ENCODE results near the gene CXCL10.
"Not testable (repeated sequence)": the region's sequence is repeated elsewhere in the genome, so short reads cannot be mapped to it uniquely, and the experiment has no call there.

The CXCL10 gene

GRCh38 chr4:76044686-76045085 is 21.4 kb upstream of the CXCL10 start:
- H3K9me3 Mint-ChIP-seq; H3K27ac Mint-ChIP-seq; H3K4me3 Mint-ChIP-seq; H3K36me3 Mint-ChIP-seq (ENCODE audit: low read depth); H3K27me3 Mint-ChIP-seq: not testable (repeated sequence)
- H3K4me1 Mint-ChIP-seq (ENCODE audit: low read depth) = peaks cover 14% of the 10 kb centered on the region

- H3K27me3 Mint-ChIP-seq; H3K4me3 Mint-ChIP-seq; H3K9me3 Mint-ChIP-seq; H3K27ac Mint-ChIP-seq; H3K36me3 Mint-ChIP-seq (ENCODE audit: low read depth): not testable (repeated sequence)
- peaks cover 14% of the 10 kb centered on the region for H3K4me1 Mint-ChIP-seq (ENCODE audit: low read depth)
Observed at GRCh38 chr4:76043306-76043705, 20.0 kb upstream of the CXCL10 start.

GRCh38 chr4:76042241-76042998 is 19.1 kb upstream of the CXCL10 start:
- not testable (repeated sequence) for H3K27me3 Mint-ChIP-seq; H3K9me3 Mint-ChIP-seq; H3K36me3 Mint-ChIP-seq (ENCODE audit: low read depth)
- peaks cover 14% of the 10 kb centered on the region for H3K4me1 Mint-ChIP-seq (ENCODE audit: low read depth)
- H3K4me3 Mint-ChIP-seq = peak overlapping the region; percentile 65
- peak overlapping the region; percentile 76 for H3K27ac Mint-ChIP-seq

GRCh38 chr4:76036855-76037254 is 13.6 kb upstream of the CXCL10 start:
- H3K4me3 Mint-ChIP-seq = no peak overlapping the region
- H3K36me3 Mint-ChIP-seq (ENCODE audit: low read depth) = no peaks in the 10 kb centered on the region
- peaks cover 8% of the 10 kb centered on the region for H3K27me3 Mint-ChIP-seq
- no peak overlapping the region for H3K27ac Mint-ChIP-seq
- H3K4me1 Mint-ChIP-seq (ENCODE audit: low read depth) = peaks cover 15% of the 10 kb centered on the region
- no peaks in the 10 kb centered on the region for H3K9me3 Mint-ChIP-seq

GRCh38 chr4:76035799-76036380 is 12.6 kb upstream of the CXCL10 start, which contains the start of gene CXCL11:
CXCL11 (minus strand) TSS chr4:76036070; CDS start chr4:76035987, 83 bp downstream.
- peaks cover 11% of the 10 kb centered on the region for H3K4me1 Mint-ChIP-seq (ENCODE audit: low read depth)
- peaks cover 8% of the 10 kb centered on the region for H3K27me3 Mint-ChIP-seq
- H3K9me3 Mint-ChIP-seq = no peaks in the 10 kb centered on the region
- H3K27ac Mint-ChIP-seq = no peak within 1 kb of the TSS
- no peak within 1 kb of the TSS for H3K4me3 Mint-ChIP-seq
- no peaks in the 10 kb centered on the region for H3K36me3 Mint-ChIP-seq (ENCODE audit: low read depth)

DNA sequence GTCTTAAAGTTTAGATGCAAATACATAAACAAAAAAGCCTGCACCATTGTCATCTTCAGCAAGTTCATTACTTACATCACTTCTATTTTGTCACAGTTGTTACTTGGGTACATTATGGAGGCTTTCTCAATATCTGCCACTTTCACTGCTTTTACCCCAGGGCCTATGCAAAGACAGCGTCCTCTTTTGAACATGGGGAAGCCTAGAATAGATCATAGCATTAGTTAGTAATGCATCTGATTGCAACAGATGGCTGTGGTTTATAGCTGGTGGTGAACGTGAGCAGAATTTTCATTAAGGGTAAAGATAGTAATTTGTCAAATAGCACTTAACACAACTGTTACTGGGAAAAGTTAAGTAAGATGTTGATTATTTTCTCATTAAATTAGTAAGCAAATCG is 11.8 kb upstream of the CXCL10 start:
- Mint-ChIP-seq H3K4me3 (no peak overlapping the region), H3K4me1 (ENCODE audit: low read depth) (peaks cover 11% of the 10 kb centered on the region), H3K36me3 (ENCODE audit: low read depth) (no peaks in the 10 kb centered on the region), H3K27me3 (peaks cover 8% of the 10 kb centered on the region), H3K27ac (no peak overlapping the region), H3K9me3 (no peaks in the 10 kb centered on the region)

DNA sequence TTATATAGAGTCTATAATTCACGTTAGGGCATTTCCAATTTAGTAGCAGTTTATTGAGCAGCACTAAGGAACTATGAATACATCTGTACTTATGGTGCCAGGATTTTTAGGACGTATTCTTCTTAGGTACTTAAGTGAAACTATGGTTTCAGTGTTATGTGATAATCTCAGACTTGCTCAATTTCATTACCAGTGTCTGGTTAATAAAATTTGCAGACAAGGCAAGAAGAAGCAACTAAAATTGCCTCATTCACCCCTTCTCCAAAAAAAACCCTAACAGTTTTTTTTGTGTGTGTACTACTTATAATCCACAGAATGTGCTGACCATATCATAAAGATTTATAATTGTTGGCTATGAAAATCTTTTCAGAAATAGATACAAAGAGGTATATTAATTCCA is 6.0 kb upstream of the CXCL10 start:
- peaks cover 15% of the 10 kb centered on the region for H3K27me3 Mint-ChIP-seq
- H3K27ac Mint-ChIP-seq = no peak overlapping the region
- H3K4me3 Mint-ChIP-seq = no peak overlapping the region
- H3K4me1 Mint-ChIP-seq (ENCODE audit: low read depth) = peaks cover 27% of the 10 kb centered on the region
- no peaks in the 10 kb centered on the region for H3K9me3 Mint-ChIP-seq
- H3K36me3 Mint-ChIP-seq (ENCODE audit: low read depth) = no peaks in the 10 kb centered on the region

DNA sequence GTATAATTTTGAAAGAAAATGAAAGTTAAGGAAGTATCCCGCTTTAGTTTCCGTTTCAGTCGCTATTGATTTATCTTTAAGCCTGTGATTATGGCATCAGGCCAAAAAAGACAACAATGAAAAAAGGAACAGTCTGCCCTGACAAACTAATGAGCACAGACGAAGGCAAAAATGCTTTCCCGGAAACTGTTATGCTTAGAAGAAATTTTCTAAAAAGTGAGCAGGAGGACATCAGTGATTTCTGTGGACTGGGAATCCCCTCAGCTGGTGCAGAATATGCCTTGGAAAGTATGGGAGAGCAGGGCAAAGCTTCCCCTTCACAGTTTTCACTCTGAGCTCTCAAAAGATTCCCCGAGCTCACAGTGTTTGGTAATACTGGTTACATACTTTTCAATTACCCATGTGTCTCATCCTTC is 5.1 kb upstream of the CXCL10 start:
- H3K4me3 Mint-ChIP-seq = peak overlapping the region; percentile 61
- H3K27me3 Mint-ChIP-seq = peaks cover 15% of the 10 kb centered on the region
- H3K9me3 Mint-ChIP-seq = no peaks in the 10 kb centered on the region
- peaks cover 35% of the 10 kb centered on the region for H3K4me1 Mint-ChIP-seq (ENCODE audit: low read depth)
- H3K27ac Mint-ChIP-seq = peak overlapping the region; percentile 70
- H3K36me3 Mint-ChIP-seq (ENCODE audit: low read depth) = no peaks in the 10 kb centered on the region

GRCh38 chr4:76024065-76024464 is 768 bp upstream of the CXCL10 start:
- H3K4me3 Mint-ChIP-seq = no peak overlapping the region
- H3K27me3 Mint-ChIP-seq = peaks cover 11% of the 10 kb centered on the region
- H3K9me3 Mint-ChIP-seq = no peaks in the 10 kb centered on the region
- H3K27ac Mint-ChIP-seq = peak overlapping the region; percentile 27
- H3K4me1 Mint-ChIP-seq (ENCODE audit: low read depth) = peaks cover 34% of the 10 kb centered on the region
- H3K36me3 Mint-ChIP-seq (ENCODE audit: low read depth) = no peaks in the 10 kb centered on the region

DNA sequence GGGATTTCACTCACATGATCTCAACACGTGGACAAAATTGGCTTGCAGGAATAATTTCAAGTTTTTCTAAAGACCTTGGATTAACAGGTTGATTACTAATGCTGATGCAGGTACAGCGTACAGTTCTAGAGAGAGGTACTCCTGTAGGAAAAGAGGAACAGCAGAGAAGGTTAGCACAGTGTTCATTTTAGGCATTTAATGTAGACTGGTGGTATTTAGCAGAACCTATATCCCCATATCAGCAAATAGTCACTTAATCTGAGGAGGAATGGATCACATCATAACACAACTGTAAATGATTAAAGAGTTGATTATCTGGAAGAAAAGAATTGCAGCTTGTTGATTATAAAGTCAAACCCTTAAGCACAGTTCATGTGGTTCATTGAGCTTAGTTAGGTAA is 620 bp downstream of the CXCL10 start:
- no peaks in the 10 kb centered on the region for H3K36me3 Mint-ChIP-seq (ENCODE audit: low read depth)
- H3K27ac Mint-ChIP-seq = no peak overlapping the region
- peaks cover 7% of the 10 kb centered on the region for H3K27me3 Mint-ChIP-seq
- peak overlapping the region; percentile 68 for H3K4me3 Mint-ChIP-seq
- H3K9me3 Mint-ChIP-seq = no peaks in the 10 kb centered on the region
- H3K4me1 Mint-ChIP-seq (ENCODE audit: low read depth) = peaks cover 22% of the 10 kb centered on the region

DNA sequence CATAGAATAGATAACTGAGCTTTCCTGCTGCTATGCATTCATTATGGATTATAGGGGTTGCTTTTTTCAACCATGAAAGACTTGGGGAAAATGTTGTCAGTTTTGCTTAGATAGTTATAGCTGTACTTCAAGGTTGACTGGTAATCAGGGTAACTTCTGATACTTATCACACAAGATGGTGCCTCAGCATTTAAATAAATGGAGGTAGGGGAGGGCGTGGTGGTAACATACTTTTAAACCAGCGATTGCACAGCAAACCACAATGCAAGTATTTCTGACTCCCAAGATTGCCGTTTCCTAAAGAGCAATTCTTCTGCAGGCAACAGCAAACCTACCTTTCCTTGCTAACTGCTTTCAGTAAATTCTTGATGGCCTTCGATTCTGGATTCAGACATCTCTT is 1.3 kb downstream of the CXCL10 start:
- Mint-ChIP-seq H3K27ac (no peak overlapping the region), H3K4me3 (peak overlapping the region; percentile 31), H3K27me3 (peaks cover 7% of the 10 kb centered on the region), H3K9me3 (no peaks in the 10 kb centered on the region), H3K36me3 (ENCODE audit: low read depth) (no peaks in the 10 kb centered on the region), H3K4me1 (ENCODE audit: low read depth) (peaks cover 16% of the 10 kb centered on the region)

GRCh38 chr4:76017056-76017686 is 6.1 kb downstream of the CXCL10 start:
- H3K4me3 Mint-ChIP-seq = no peak overlapping the region
- H3K36me3 Mint-ChIP-seq (ENCODE audit: low read depth) = no peaks in the 10 kb centered on the region
- H3K9me3 Mint-ChIP-seq = no peaks in the 10 kb centered on the region
- peaks cover 11% of the 10 kb centered on the region for H3K4me1 Mint-ChIP-seq (ENCODE audit: low read depth)
- no peak overlapping the region for H3K27ac Mint-ChIP-seq
- H3K27me3 Mint-ChIP-seq = peaks cover 4% of the 10 kb centered on the region

DNA sequence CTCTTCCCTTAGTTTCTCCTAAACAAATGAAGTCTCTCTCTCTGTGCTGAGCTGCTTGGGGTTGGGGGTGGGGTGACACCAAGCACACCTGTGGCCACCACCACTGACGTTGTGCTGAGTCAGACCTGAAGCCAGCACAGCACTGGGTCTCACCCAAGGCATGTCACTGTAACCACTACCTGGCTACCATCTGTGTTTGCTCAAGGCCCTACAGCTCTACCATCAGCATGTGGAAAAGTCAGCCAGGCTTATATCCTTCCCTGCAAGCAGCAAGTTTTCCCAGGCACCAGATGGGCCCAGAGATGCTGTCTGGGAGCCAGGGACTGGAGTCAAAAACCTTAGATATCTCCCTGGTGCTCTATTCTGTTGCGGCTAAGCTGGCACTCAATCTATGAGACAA is 6.9 kb downstream of the CXCL10 start:
- Mint-ChIP-seq H3K4me1 (ENCODE audit: low read depth) (peaks cover 11% of the 10 kb centered on the region), H3K27ac (no peak overlapping the region), H3K9me3 (no peaks in the 10 kb centered on the region), H3K36me3 (ENCODE audit: low read depth) (no peaks in the 10 kb centered on the region), H3K27me3 (peaks cover 4% of the 10 kb centered on the region), H3K4me3 (no peak overlapping the region)

GRCh38 chr4:76013540-76013939 is 9.8 kb downstream of the CXCL10 start:
- no peak overlapping the region for H3K4me3 Mint-ChIP-seq
- peaks cover 11% of the 10 kb centered on the region for H3K4me1 Mint-ChIP-seq (ENCODE audit: low read depth)

DNA sequence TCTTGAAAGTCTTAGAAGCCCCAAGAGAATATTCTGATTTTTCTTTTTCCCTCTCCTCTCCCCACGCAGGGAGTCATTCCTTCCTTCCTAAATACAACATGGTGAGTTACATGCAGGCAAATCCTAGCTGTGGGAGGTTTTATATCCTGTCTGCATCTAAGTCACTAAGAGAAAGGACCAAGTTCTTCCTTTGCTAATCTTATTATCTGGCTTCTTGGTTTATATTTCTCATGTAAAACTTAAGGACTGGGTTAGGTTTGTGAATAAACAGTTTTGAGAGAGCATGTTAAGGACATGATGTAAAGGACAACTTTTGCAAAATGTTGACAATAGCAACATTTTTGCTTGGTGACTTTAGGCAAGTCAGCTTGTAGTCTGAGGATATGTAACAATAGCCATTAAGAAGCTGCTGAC is 10.9 kb downstream of the CXCL10 start:
- Mint-ChIP-seq H3K9me3 (no peaks in the 10 kb centered on the region), H3K4me1 (ENCODE audit: low read depth) (peaks cover 11% of the 10 kb centered on the region), H3K27ac (peak overlapping the region; percentile 68), H3K27me3 (peaks cover 12% of the 10 kb centered on the region), H3K36me3 (ENCODE audit: low read depth) (no peaks in the 10 kb centered on the region), H3K4me3 (no peak overlapping the region)

More at GRCh38 chr4:76013540-76013939, 9.8 kb downstream of the CXCL10 start:
- no peaks in the 10 kb centered on the region for H3K9me3 Mint-ChIP-seq
- no peaks in the 10 kb centered on the region for H3K36me3 Mint-ChIP-seq (ENCODE audit: low read depth)
- H3K27ac Mint-ChIP-seq = no peak overlapping the region
- H3K27me3 Mint-ChIP-seq = peaks cover 10% of the 10 kb centered on the region

All from stimulated activated naive CD8-positive, alpha-beta T cell treated with anti-CD3 and anti-CD28 coated beads, Interleukin-15, Interleukin-2, amounts not matched to agents 100 ng/mL and 50 ng/mL, for 24 hours (primary cell).